Natural killer cell (primary cell): ENCODE data around the gene USF1. TPM values are rescaled to one million over a fixed set of nuclear protein-coding genes. Genes with fewer than 3 reads are reported as not detected.

Experiments
- ATAC-seq, 3 donors: fragments of 150-1000 bp in 2 of 3; fragments of 200-7000 bp in 1 of 3; cut with Tn5 transposase; 1 replicate in 1 of 3; 2 replicates in 2 of 3; pipeline ENCODE4 v1.10.0; 2021; ENCODE audit warnings: mild to moderate bottlenecking in 2 of 3, moderate library complexity in 2 of 3
- DNase-seq, 2 donors: peaks; one replicate each; pipeline versions ENCODE4 v3.0.0 to v3.0.0-alpha.2; 2013 to 2021; ENCODE audit warnings: mixed read lengths in 1 of 2
- H3K27ac ChIP-seq: one replicate; pipeline ENCODE4 v1.5.1; 2013; ENCODE audit warnings: mild to moderate bottlenecking, low read length
- H3K27me3 ChIP-seq: one replicate; pipeline ENCODE4 v1.6.1; 2013; ENCODE audit warnings: low read length; ENCODE audit not compliant: control insufficient read depth, insufficient read depth
- H3K36me3 ChIP-seq: one replicate; pipeline ENCODE4 v1.6.1; 2013; ENCODE audit warnings: low read length; ENCODE audit not compliant: control insufficient read depth, insufficient read depth
- H3K4me1 ChIP-seq: one replicate; pipeline ENCODE4 v1.6.1; 2013; ENCODE audit warnings: low read length; ENCODE audit not compliant: control insufficient read depth, insufficient read depth
- H3K4me3 ChIP-seq: one replicate; pipeline ENCODE4 v1.5.1; 2013; ENCODE audit warnings: low read length
- H3K9me3 ChIP-seq: one replicate; pipeline ENCODE4 v1.6.1; 2013; ENCODE audit warnings: low read length; ENCODE audit not compliant: control insufficient read depth, insufficient read depth
- H3K27ac Mint-ChIP-seq, 2 donors: one replicate each; pipeline ENCODE4 v1.8.0; 2022; ENCODE audit warnings: mild to moderate bottlenecking in 2 of 2, mixed read lengths in 2 of 2, moderate library complexity in 1 of 2
- H3K27me3 Mint-ChIP-seq, 2 donors: one replicate each; pipeline ENCODE4 v1.8.0; 2022; ENCODE audit warnings: low read depth in 2 of 2, mixed read lengths in 2 of 2
- H3K36me3 Mint-ChIP-seq: one replicate; pipeline ENCODE4 v1.8.0; 2022; ENCODE audit warnings: mixed read lengths
- H3K4me1 Mint-ChIP-seq, 2 donors: one replicate each; pipeline ENCODE4 v1.8.0; 2022; ENCODE audit warnings: mixed read lengths in 2 of 2
- H3K4me3 Mint-ChIP-seq: one replicate; pipeline ENCODE4 v1.8.0; 2022; ENCODE audit warnings: mild to moderate bottlenecking, moderate library complexity, mixed read lengths
- H3K9me3 Mint-ChIP-seq, 2 donors: one replicate each; pipeline ENCODE4 v1.8.0; 2022; ENCODE audit warnings: mixed read lengths in 2 of 2
- CTCF ChIP-seq: fragments of 200-600 bp; IDR thresholded peaks from one replicate; pipeline ENCODE4 v1.8.0; 2022; ENCODE audit warnings: antibody characterized with exemption
- WGBS: methylation state at CpG from one replicate; pipeline ENCODE4 v1.1.7; 2013; ENCODE audit warnings: missing lambda C conversion rate; ENCODE audit not compliant: insufficient coverage; 5-methylcytosine and 5-hydroxymethylcytosine counted together
- intact Hi-C: fragments of 100-400 bp; cut with micrococcal nuclease; formaldehyde crosslinking; loops from one replicate; pipeline ENCODE4 v1.14.2; 2022
- total RNA-seq, 4 donors: library from RNA; stranded (reverse); fragments of 120-200 nt in 1 of 4; gene quantifications; one replicate each; pipeline versions ENCODE4 v1.2.3 to v1.2.4, GENCODE V29; 2013 to 2022

The USF1 gene
- total RNA-seq, 3 donors from 2014 or later (not counting 1 experiment from before 2014, with no cell fraction given), result 113 to 121 (median 114) TPM

- Mint-ChIP-seq H3K9me3 (no peaks in the 10 kb centered on the region), H3K27me3 (peaks cover 0 to 2% of the 10 kb centered on the region in 2 donors), H3K27ac (no peak overlapping the region), H3K36me3 (no peaks in the 10 kb centered on the region), H3K4me3 (no peak overlapping the region), H3K4me1 (peaks cover 6 to 14% of the 10 kb centered on the region in 2 donors)
- intact Hi-C loops, result loop anchor here (10.0 kb wide), 1 partner anchor 1253 kb away; the partner anchor contains the start of gene SLAMF8
- Histone ChIP-seq H3K9me3 (no peaks in the 10 kb centered on the region), H3K27me3 (no peaks in the 10 kb centered on the region), H3K36me3 (no peaks in the 10 kb centered on the region), H3K4me3 (no peak overlapping the region), H3K4me1 (peaks cover under 1% of the 10 kb centered on the region), H3K27ac (no peak overlapping the region)
- DNase-seq (no peak), ATAC-seq (no peak)
- WGBS, result 98% methylated on average over 9 of the region's 9 CpGs
- no peak for TF ChIP-seq CTCF
These were observed 31.6 kb upstream of the USF1 start for GRCh38 chr1:161077426-161077825.

GRCh38 chr1:161076410-161076809 lies 30.6 kb upstream of the USF1 start:
- Histone ChIP-seq H3K36me3 (no peaks in the 10 kb centered on the region), H3K9me3 (no peaks in the 10 kb centered on the region), H3K27me3 (no peaks in the 10 kb centered on the region), H3K4me1 (peaks cover 11% of the 10 kb centered on the region), H3K4me3 (no peak overlapping the region), H3K27ac (no peak overlapping the region)
- H3K4me1 Mint-ChIP-seq, result peaks cover 13 to 24% of the 10 kb centered on the region in 2 donors
- no peaks in the 10 kb centered on the region for H3K9me3 Mint-ChIP-seq
- no peak overlapping the region for H3K4me3 Mint-ChIP-seq
- no peak overlapping the region for H3K27ac Mint-ChIP-seq
- H3K36me3 Mint-ChIP-seq, result no peaks in the 10 kb centered on the region
- DNase-seq, result no peak
- no peak for TF ChIP-seq CTCF
- no peak for ATAC-seq
- intact Hi-C loops, result loop anchor here (10.0 kb wide), 1 partner anchor 1252 kb away; the partner anchor contains the start of gene SLAMF8
- peaks cover 0 to 2% of the 10 kb centered on the region in 2 donors for H3K27me3 Mint-ChIP-seq

- intact Hi-C loops, result loop anchor here (10.0 kb wide), 1 partner anchor 1250 kb away; the partner anchor contains the start of gene SLAMF8
- Histone ChIP-seq H3K27me3 (no peaks in the 10 kb centered on the region), H3K4me1 (peaks cover 27% of the 10 kb centered on the region), H3K4me3 (no peak overlapping the region), H3K9me3 (no peaks in the 10 kb centered on the region), H3K36me3 (no peaks in the 10 kb centered on the region), H3K27ac (no peak overlapping the region)
- Mint-ChIP-seq H3K4me3 (no peak overlapping the region), H3K27ac (peak overlapping the region in 1 of 2 donors; percentile 48), H3K4me1 (peaks cover 24 to 40% of the 10 kb centered on the region in 2 donors), H3K27me3 (no peaks in the 10 kb centered on the region), H3K36me3 (no peaks in the 10 kb centered on the region), H3K9me3 (no peaks in the 10 kb centered on the region)
- DNase-seq, result no peak
- TF ChIP-seq CTCF, result no peak
- WGBS, result 89% methylated on average over 12 of the region's 12 CpGs
- ATAC-seq, result no peak
These were observed 29.0 kb upstream of the USF1 start for GRCh38 chr1:161074676-161075368.
